ENCODE data around the gene LARP6. TPM values are rescaled to one million over a fixed set of nuclear protein-coding genes. Genes with fewer than 3 reads are reported as not detected.

Gene LARP6
- total and polyA plus RNA-seq, 2 donors (not counting 1 experiment from before 2014, with no cell fraction given) = not detected

DNA sequence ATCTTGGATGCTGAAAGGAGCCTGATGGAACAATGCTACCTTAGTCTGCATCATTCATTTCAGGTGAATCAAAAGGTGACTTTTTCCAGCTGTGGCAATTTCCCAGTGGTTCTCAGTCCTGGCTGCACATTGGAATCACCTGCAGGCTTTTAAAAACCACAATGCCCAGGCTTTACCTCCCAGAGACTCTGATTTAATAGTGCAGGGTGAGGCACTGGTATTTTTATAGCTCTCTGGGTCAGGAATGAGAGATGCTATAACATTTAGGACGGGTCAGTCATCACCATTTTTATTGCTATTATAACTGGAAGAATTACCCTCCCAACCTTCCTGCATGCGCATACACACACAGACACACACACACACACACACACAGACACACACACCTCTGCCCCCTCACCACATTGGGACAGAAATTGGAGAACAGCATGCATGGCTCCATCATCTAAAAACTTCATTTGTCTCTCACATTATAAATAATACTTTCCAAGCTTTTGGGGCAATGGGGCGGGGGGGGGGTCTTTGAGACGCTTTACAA lies 41.1 kb downstream of the LARP6 start:
- ATAC-seq (ENCODE audit: low read depth) (no peak), DNase-seq (no peak)
- Histone ChIP-seq H3K27me3 (replicated peaks in 1 of 4; ENCODE audit: control extremely low read depth in 1 of 4, control insufficient read depth in 3 of 4, insufficient read depth in 4 of 4, low read length in 3 of 4) (peaks cover 0 to 4% (median 2%) of the 10 kb centered on the region in 4 experiments), H4K20me1 (ENCODE audit: control insufficient read depth, insufficient read depth, low read length, poor library complexity, severe bottlenecking) (no peaks in the 10 kb centered on the region), H3K27ac (ENCODE audit: low read length in 2 of 2) (no peak overlapping the region), H3K9ac (ENCODE audit: low read length) (no peak overlapping the region), H3K4me1 (ENCODE audit: control insufficient read depth in 2 of 2, insufficient read depth in 2 of 2, low read length in 2 of 2) (peaks cover 0 to 3% of the 10 kb centered on the region in 2 donors), H3K4me2 (replicated peaks; ENCODE audit: low read depth, low read length, poor library complexity, severe bottlenecking) (no peak overlapping the region), H3K79me2 (ENCODE audit: control insufficient read depth, insufficient read depth, low read length) (no peaks in the 10 kb centered on the region), H3K4me3 (ENCODE audit: control extremely low read depth in 1 of 5, extremely low read depth in 1 of 5, insufficient read depth in 1 of 5, low read depth in 2 of 5, low read length in 4 of 5) (no peak overlapping the region), H2AFZ (ENCODE audit: insufficient read depth, low read depth, low read length, poor library complexity, severe bottlenecking) (no peak overlapping the region), H3K9me3 (ENCODE audit: control extremely low read depth in 1 of 3, control insufficient read depth in 2 of 3, insufficient read depth in 1 of 3, low read length in 2 of 3) (no peaks in the 10 kb centered on the region), H3K36me3 (replicated peaks in 1 of 2; ENCODE audit: control extremely low read depth in 1 of 2, control insufficient read depth in 1 of 2, extremely low read depth in 1 of 2, insufficient read depth in 2 of 2, low read length in 1 of 2) (no peaks in the 10 kb centered on the region)
- peaks cover 8% of the 10 kb centered on the region for H3K27me3 Mint-ChIP-seq
- WGBS (ENCODE audit: insufficient coverage) = 100% methylated on average over 2 of the region's 4 CpGs
- peaks cover 3% of the 10 kb centered on the region for H3K4me1 Mint-ChIP-seq
- H3K9me3 Mint-ChIP-seq (ENCODE audit: insufficient read depth) = no peaks in the 10 kb centered on the region
- no peak overlapping the region for H3K4me3 Mint-ChIP-seq
- POLR2A ChIA-PET = no interaction called here
- intact Hi-C loops (cut with micrococcal nuclease) = loop anchor here (5.0 kb wide), 1 partner anchor 136 kb away; no protein-coding TSS in a partner anchor
- H3K27ac Mint-ChIP-seq = no peak overlapping the region
- no peak for TF ChIP-seq EZH2 (IDR thresholded peaks at IDR 0.05; ENCODE audit: borderline replicate concordance, insufficient read depth, low read depth, low read length, poor library complexity, severe bottlenecking)
- TF ChIP-seq, protein P1, sequence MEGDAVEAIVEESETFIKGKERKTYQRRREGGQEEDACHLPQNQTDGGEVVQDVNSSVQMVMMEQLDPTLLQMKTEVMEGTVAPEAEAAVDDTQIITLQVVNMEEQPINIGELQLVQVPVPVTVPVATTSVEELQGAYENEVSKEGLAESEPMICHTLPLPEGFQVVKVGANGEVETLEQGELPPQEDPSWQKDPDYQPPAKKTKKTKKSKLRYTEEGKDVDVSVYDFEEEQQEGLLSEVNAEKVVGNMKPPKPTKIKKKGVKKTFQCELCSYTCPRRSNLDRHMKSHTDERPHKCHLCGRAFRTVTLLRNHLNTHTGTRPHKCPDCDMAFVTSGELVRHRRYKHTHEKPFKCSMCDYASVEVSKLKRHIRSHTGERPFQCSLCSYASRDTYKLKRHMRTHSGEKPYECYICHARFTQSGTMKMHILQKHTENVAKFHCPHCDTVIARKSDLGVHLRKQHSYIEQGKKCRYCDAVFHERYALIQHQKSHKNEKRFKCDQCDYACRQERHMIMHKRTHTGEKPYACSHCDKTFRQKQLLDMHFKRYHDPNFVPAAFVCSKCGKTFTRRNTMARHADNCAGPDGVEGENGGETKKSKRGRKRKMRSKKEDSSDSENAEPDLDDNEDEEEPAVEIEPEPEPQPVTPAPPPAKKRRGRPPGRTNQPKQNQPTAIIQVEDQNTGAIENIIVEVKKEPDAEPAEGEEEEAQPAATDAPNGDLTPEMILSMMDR (IDR thresholded peaks at IDR 0.05) = no peak
- CTCF ChIA-PET = interaction anchor here (0.6 to 5.0 kb wide), 8 partner anchors 13 to 1754 kb away, joined by 3 to 58 read pairs (median 4); no protein-coding TSS in a partner anchor

DNA sequence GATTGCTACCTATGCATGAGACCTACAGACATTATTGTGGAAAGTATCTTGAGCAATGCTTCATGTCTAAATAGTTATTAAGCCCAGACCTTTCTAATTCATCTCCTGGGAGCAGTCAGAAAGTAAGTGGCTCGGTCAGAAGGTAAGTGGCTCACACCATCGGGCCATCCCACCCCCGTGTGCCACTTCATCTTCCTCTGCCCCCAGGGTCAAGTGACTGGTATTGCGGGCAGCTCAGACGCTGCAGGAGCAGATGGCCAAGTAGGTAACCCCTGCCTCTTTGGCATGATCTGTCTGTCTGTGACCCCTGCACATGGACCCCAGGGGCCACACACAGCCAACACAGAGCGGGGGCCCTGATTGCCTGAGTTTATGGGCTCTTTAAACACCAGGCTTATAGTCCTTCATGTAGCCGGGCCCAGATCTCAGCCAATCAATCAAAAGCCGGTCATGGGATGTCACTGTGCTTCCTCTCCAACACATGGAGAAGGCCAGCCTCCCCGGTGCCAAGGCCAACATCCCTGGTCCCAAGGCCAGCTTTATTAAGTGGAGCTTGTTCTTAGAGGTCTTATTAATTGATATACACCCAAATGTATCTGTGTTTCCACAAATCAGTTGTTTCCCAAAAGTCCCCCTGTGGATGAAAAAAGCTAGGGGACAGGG lies 42.9 kb downstream of the LARP6 start:
- intact Hi-C loops (cut with micrococcal nuclease) = loop anchor here (5.0 kb wide), 1 partner anchor 134 kb away; no protein-coding TSS in a partner anchor
- H3K36me3 ChIP-seq (replicated peaks in 1 of 2; ENCODE audit: control extremely low read depth in 1 of 2, control insufficient read depth in 1 of 2, extremely low read depth in 1 of 2, insufficient read depth in 2 of 2, low read length in 1 of 2) = no peaks in the 10 kb centered on the region
- WGBS (ENCODE audit: insufficient coverage) = 79% methylated on average over 7 of the region's 9 CpGs
- ATAC-seq (ENCODE audit: low read depth) (no peak), DNase-seq (no peak)
- no peak overlapping the region for H2AFZ ChIP-seq (ENCODE audit: insufficient read depth, low read depth, low read length, poor library complexity, severe bottlenecking)
- ChIA-PET CTCF (interaction anchor here (0.6 to 5.0 kb wide), 14 partner anchors 10 to 1333 kb away, joined by 3 to 58 read pairs (median 3); no protein-coding TSS in a partner anchor), POLR2A (no interaction called here)
- no peaks in the 10 kb centered on the region for H3K79me2 ChIP-seq (ENCODE audit: control insufficient read depth, insufficient read depth, low read length)
- no peaks in the 10 kb centered on the region for H3K9me3 ChIP-seq (ENCODE audit: control extremely low read depth in 1 of 3, control insufficient read depth in 2 of 3, insufficient read depth in 1 of 3, low read length in 2 of 3)
- peaks cover 12% of the 10 kb centered on the region for H3K4me1 Mint-ChIP-seq
- H3K4me3 Mint-ChIP-seq = no peak overlapping the region
- H4K20me1 ChIP-seq (ENCODE audit: control insufficient read depth, insufficient read depth, low read length, poor library complexity, severe bottlenecking) = no peaks in the 10 kb centered on the region
- H3K4me2 ChIP-seq (replicated peaks; ENCODE audit: low read depth, low read length, poor library complexity, severe bottlenecking) = no peak overlapping the region
- H3K9me3 Mint-ChIP-seq (ENCODE audit: insufficient read depth) = no peaks in the 10 kb centered on the region
- no peak overlapping the region for H3K9ac ChIP-seq (ENCODE audit: low read length)
- H3K27ac Mint-ChIP-seq = no peak overlapping the region
- no peak overlapping the region for H3K4me3 ChIP-seq (ENCODE audit: control extremely low read depth in 1 of 5, extremely low read depth in 1 of 5, insufficient read depth in 1 of 5, low read depth in 2 of 5, low read length in 4 of 5)
- no peak overlapping the region for H3K27ac ChIP-seq (ENCODE audit: low read length in 2 of 2)
- TF ChIP-seq, protein P1 (IDR thresholded peaks at IDR 0.05) = no peak
- no peak for TF ChIP-seq EZH2 (IDR thresholded peaks at IDR 0.05; ENCODE audit: borderline replicate concordance, insufficient read depth, low read depth, low read length, poor library complexity, severe bottlenecking)
- peaks cover 8% of the 10 kb centered on the region for H3K27me3 Mint-ChIP-seq
- H3K27me3 ChIP-seq (replicated peaks in 1 of 4; ENCODE audit: control extremely low read depth in 1 of 4, control insufficient read depth in 3 of 4, insufficient read depth in 4 of 4, low read length in 3 of 4) = peaks cover 0 to 4% (median 2%) of the 10 kb centered on the region in 4 experiments
- peaks cover 0 to 7% of the 10 kb centered on the region in 2 donors for H3K4me1 ChIP-seq (ENCODE audit: control insufficient read depth in 2 of 2, insufficient read depth in 2 of 2, low read length in 2 of 2)
